ENCODE data around the gene TOX2.

Gene TOX2

DNA sequence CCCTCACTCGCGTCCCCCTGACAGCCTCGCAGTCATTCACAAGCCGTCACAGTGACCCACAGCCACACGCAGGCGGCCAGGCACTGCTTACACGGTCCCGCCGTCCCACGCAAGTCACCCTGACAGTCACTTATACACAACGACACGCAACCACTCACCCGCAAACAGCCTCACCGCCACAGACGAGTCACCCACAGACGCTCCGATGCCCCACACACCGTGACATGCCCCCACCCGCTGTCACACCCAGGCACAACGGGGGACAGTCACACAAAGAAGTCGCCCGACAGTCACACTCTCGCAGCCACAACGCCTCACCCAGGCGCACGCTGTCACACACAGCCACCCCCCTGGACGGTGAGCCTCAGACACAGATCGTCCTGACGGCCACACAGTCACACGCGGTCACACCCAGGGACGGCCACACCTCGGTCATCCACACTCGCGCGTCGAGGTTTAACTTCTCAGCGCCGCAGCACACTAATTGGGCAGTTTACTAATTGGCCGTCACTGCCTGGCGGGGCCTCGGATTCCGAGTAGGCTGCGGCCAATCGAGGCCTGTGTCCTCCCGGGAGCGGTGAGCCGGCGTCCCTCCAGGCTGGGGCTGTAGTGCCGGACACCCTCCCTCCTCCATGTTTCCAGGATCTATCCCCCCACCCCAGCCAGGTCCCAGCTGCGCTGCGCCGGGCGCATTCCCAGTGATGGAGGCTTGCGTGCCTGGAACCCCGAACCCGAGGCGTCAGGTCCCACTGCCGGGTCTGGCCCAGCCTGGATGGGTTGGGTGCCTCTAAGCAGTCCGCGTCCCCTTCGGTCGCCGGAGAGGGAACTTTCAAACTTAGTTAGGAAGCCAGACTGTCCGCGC is 790 bp downstream of the TOX2 start:
- H3K27ac ChIP-seq (ENCODE audit: insufficient read depth, low read length, poor library complexity, severe bottlenecking), result no peak overlapping the region
- H3K4me1 ChIP-seq (ENCODE audit: control insufficient read depth, insufficient read depth, low read length, poor library complexity, severe bottlenecking), result peaks cover 21% of the 10 kb centered on the region
- H3K4me3 ChIP-seq (ENCODE audit: insufficient read depth, low read depth, low read length, poor library complexity, severe bottlenecking), result peak overlapping the region; percentile 48
- peak in 2 of 3 donors; percentile 14 to 37 for DNase-seq
- no peaks in the 10 kb centered on the region for H3K9me3 ChIP-seq (ENCODE audit: control insufficient read depth, low read length)
- peaks cover 25% of the 10 kb centered on the region for H3K27me3 ChIP-seq (replicated peaks; ENCODE audit: control insufficient read depth, insufficient read depth, low read length, poor library complexity, severe bottlenecking)
- no peaks in the 10 kb centered on the region for H3K36me3 ChIP-seq (ENCODE audit: control insufficient read depth, insufficient read depth, low read length)

DNA sequence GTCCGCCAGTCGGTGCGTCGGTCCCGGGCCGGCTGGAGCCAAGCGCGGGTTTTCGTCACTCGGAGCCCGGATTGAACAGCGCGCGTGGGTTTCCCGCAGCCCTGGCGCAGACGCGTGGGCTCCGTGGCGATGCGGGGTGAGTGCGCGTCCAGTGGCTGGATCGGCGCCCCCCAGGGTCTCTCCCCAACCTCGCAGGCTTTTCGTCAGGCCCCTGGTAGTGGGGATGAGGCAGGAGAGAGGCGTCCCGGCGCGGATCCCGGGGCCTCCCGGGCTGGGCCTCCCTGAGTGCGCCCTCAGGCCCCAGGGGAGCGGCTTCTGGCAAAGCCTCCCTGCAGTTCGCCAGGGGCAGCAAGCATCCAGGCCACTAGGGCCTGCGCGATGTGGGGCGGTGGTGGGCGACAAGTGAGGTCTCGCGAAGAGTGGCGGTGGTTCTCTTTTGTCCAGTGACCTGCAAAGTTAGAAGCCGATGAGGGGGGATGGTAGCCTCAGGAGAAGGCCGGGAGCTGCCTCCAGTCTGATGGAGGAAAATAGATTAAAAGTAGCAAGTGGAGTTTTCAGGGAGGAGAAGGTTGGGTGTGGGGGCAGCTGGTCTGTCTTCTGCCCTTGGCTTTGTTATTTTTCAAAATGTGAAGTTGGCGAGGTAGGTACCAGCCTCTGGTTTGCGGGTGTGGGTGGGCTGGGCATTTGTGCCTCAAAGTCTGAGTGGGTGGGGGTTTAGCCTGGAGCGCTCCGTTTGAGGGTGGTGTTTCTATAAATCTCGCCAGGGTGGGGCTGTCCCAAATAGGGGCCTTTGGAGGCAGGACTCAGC is 1.6 kb downstream of the TOX2 start:
- no peak for DNase-seq
- H3K4me1 ChIP-seq (ENCODE audit: control insufficient read depth, insufficient read depth, low read length, poor library complexity, severe bottlenecking), result peaks cover 21% of the 10 kb centered on the region
- H3K4me3 ChIP-seq (ENCODE audit: insufficient read depth, low read depth, low read length, poor library complexity, severe bottlenecking), result peak overlapping the region; percentile 48
- H3K9me3 ChIP-seq (ENCODE audit: control insufficient read depth, low read length), result no peaks in the 10 kb centered on the region
- H3K27ac ChIP-seq (ENCODE audit: insufficient read depth, low read length, poor library complexity, severe bottlenecking), result no peak overlapping the region
- H3K27me3 ChIP-seq (replicated peaks; ENCODE audit: control insufficient read depth, insufficient read depth, low read length, poor library complexity, severe bottlenecking), result peaks cover 25% of the 10 kb centered on the region
- no peaks in the 10 kb centered on the region for H3K36me3 ChIP-seq (ENCODE audit: control insufficient read depth, insufficient read depth, low read length)

DNA sequence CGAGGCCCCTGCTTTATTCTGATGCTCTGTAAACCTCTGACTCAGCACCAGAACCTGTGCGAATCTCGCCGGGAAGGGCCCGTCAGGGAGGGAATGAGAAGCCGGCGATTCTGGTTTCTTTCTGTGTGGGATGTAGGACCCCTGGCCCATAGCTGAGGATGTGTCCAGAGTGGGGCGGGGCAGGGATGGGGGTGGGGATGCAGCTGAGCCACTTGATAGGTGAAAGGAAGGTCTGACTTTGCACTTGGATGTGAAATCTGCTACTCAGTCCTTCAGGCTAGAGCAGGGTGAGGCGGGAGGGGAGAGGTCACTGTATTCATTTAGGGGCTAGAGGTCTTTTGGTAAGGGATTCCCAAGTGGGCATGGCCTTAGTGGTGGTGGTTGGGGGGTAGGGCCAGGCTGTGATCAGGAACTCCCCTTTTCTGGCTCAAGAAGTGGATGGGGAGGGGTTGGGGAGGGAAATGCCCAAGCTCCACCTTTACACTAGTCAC is 2.3 kb downstream of the TOX2 start:
- Histone ChIP-seq H3K9me3 (ENCODE audit: control insufficient read depth, low read length) (no peaks in the 10 kb centered on the region), H3K4me1 (ENCODE audit: control insufficient read depth, insufficient read depth, low read length, poor library complexity, severe bottlenecking) (peaks cover 21% of the 10 kb centered on the region), H3K27me3 (replicated peaks; ENCODE audit: control insufficient read depth, insufficient read depth, low read length, poor library complexity, severe bottlenecking) (peaks cover 25% of the 10 kb centered on the region), H3K27ac (ENCODE audit: insufficient read depth, low read length, poor library complexity, severe bottlenecking) (no peak overlapping the region), H3K36me3 (ENCODE audit: control insufficient read depth, insufficient read depth, low read length) (no peaks in the 10 kb centered on the region), H3K4me3 (ENCODE audit: insufficient read depth, low read depth, low read length, poor library complexity, severe bottlenecking) (no peak overlapping the region)
- DNase-seq, result no peak

DNA sequence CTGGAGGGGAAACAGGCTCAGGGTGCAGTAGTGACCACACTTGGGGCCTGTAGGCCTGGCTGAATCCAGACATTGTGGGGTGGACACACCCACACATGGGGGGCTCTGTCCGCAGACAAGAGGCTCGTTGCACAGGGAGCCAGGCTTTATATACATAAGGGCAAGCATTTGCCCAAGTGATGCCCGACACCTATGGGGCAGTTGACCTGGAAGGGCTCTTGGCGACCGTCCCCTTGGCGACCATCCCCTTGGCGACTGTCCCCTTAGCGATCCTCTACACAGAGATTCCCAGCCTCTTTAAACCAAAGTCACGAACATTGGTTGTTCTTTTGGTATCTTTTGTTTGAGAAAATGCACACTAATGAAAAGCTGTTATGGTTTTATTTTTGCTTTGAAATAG is 2.7 kb downstream of the TOX2 start:
- Histone ChIP-seq H3K27me3 (replicated peaks; ENCODE audit: control insufficient read depth, insufficient read depth, low read length, poor library complexity, severe bottlenecking) (peaks cover 25% of the 10 kb centered on the region), H3K27ac (ENCODE audit: insufficient read depth, low read length, poor library complexity, severe bottlenecking) (no peak overlapping the region), H3K36me3 (ENCODE audit: control insufficient read depth, insufficient read depth, low read length) (no peaks in the 10 kb centered on the region), H3K4me3 (ENCODE audit: insufficient read depth, low read depth, low read length, poor library complexity, severe bottlenecking) (no peak overlapping the region), H3K4me1 (ENCODE audit: control insufficient read depth, insufficient read depth, low read length, poor library complexity, severe bottlenecking) (peaks cover 21% of the 10 kb centered on the region), H3K9me3 (ENCODE audit: control insufficient read depth, low read length) (no peaks in the 10 kb centered on the region)
- no peak for DNase-seq

DNA sequence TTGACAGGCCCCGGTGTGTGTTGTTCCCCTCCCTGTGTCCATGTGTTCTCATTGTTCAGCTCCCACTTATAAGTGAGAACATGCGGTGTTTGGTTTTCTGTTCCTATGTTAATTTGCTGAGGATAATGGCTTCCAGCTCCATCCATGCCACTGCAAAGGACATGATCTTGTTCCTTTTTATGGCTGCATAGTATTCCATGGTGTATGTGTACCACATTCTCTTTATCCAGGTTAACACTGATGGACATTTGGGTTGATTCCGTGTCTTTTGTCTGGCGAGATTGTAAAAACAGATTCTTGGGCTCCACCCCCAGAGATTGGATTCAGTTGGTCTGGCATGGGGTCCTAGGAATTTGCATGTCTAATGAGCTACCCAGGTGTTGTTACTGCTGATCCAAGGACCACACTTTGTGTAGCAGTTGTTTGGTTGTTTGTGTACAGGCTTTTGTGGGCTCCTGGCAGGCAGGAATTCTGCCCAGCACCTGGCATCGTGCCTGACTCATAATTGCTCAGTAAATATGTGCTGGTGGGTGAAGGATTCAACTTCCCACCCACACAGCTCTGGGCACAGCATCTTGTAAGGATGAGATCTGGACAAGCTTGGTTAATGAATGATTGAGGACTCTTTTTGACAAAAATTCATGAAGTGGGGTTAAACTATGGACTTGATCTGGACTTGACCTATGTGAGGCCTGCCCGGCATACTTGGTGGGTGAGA is 5.2 kb downstream of the TOX2 start:
- Histone ChIP-seq H3K4me3 (ENCODE audit: insufficient read depth, low read depth, low read length, poor library complexity, severe bottlenecking) (no peak overlapping the region), H3K9me3 (ENCODE audit: control insufficient read depth, low read length) (no peaks in the 10 kb centered on the region), H3K4me1 (ENCODE audit: control insufficient read depth, insufficient read depth, low read length, poor library complexity, severe bottlenecking) (peaks cover 18% of the 10 kb centered on the region), H3K36me3 (ENCODE audit: control insufficient read depth, insufficient read depth, low read length) (no peaks in the 10 kb centered on the region), H3K27ac (ENCODE audit: insufficient read depth, low read length, poor library complexity, severe bottlenecking) (no peak overlapping the region), H3K27me3 (replicated peaks; ENCODE audit: control insufficient read depth, insufficient read depth, low read length, poor library complexity, severe bottlenecking) (peaks cover 18% of the 10 kb centered on the region)
- no peak for DNase-seq

DNA sequence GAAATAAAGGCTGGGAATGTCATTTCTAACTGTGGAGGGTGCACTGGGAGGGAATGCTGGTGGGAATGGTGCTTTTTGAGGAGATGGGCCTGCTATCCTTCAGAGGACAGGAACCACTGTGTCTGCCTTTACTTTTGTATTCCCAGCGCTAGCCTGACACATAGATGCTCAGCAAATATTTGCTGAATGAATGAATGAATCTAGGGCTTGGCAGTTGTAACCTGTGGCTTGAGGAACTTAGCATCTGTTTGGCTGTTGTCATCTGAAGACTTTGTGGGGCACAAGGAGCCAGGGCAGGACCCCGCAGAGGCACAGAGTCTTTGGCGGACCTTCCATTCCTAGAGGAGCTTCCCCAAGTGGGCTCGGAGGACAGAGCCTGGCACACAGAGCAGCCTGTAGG is 6.1 kb downstream of the TOX2 start:
- no peak for DNase-seq
- Histone ChIP-seq H3K36me3 (ENCODE audit: control insufficient read depth, insufficient read depth, low read length) (no peaks in the 10 kb centered on the region), H3K4me3 (ENCODE audit: insufficient read depth, low read depth, low read length, poor library complexity, severe bottlenecking) (no peak overlapping the region), H3K27me3 (replicated peaks; ENCODE audit: control insufficient read depth, insufficient read depth, low read length, poor library complexity, severe bottlenecking) (peaks cover 13% of the 10 kb centered on the region), H3K4me1 (ENCODE audit: control insufficient read depth, insufficient read depth, low read length, poor library complexity, severe bottlenecking) (peaks cover 17% of the 10 kb centered on the region), H3K9me3 (ENCODE audit: control insufficient read depth, low read length) (no peaks in the 10 kb centered on the region), H3K27ac (ENCODE audit: insufficient read depth, low read length, poor library complexity, severe bottlenecking) (no peak overlapping the region)

DNA sequence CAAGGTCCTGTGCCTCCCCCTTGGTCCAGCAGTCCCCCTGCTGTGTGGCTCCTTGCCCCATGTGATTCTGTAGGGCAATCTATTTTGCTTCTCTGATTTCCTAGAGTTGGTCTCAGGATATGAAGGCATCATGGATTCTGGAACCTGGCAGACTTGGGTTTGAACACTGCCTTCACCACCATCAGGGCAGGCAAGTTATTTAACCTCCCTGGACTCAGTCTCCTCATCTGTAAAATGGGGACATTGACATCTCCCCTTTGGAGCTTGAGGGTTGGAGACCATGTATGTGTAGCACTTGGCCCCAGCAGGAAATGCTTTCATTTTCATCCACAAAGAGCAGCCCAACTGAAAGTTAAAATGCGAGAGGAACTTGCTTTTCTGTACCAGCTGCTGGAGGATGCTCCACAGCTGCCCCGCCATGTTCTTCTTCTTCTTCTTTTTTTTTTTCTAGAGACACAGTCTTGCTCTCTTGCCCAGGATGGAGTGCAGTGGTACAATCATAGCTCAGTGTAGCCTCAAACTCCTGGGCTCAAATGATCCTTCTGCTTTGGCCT is 6.7 kb downstream of the TOX2 start:
- Histone ChIP-seq H3K4me3 (ENCODE audit: insufficient read depth, low read depth, low read length, poor library complexity, severe bottlenecking) (no peak overlapping the region), H3K27ac (ENCODE audit: insufficient read depth, low read length, poor library complexity, severe bottlenecking) (no peak overlapping the region), H3K36me3 (ENCODE audit: control insufficient read depth, insufficient read depth, low read length) (no peaks in the 10 kb centered on the region), H3K27me3 (replicated peaks; ENCODE audit: control insufficient read depth, insufficient read depth, low read length, poor library complexity, severe bottlenecking) (peaks cover 8% of the 10 kb centered on the region), H3K9me3 (ENCODE audit: control insufficient read depth, low read length) (no peaks in the 10 kb centered on the region), H3K4me1 (ENCODE audit: control insufficient read depth, insufficient read depth, low read length, poor library complexity, severe bottlenecking) (peaks cover 13% of the 10 kb centered on the region)
- DNase-seq, result no peak

DNA sequence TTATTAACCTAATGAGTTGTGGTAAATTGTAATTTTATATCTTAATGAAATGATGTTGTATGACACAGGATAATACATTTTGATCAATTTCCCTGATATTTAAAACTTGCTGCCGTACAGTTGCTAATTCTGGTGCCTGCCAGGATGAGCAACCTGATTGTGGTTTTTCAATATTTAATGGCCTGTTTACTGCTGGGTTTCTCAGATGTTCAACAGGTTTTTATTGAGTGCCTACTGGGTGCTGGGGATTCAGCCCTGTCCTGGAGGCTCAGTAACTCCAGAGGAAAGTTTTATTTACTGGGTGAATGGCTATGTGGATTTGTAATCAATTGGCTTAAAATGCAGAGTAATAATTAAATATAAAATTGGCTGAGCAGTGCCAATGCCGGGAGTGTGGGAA is 8.0 kb downstream of the TOX2 start:
- no peak overlapping the region for H3K4me3 ChIP-seq (ENCODE audit: insufficient read depth, low read depth, low read length, poor library complexity, severe bottlenecking)
- no peaks in the 10 kb centered on the region for H3K9me3 ChIP-seq (ENCODE audit: control insufficient read depth, low read length)
- peaks cover 9% of the 10 kb centered on the region for H3K4me1 ChIP-seq (ENCODE audit: control insufficient read depth, insufficient read depth, low read length, poor library complexity, severe bottlenecking)
- H3K27me3 ChIP-seq (replicated peaks; ENCODE audit: control insufficient read depth, insufficient read depth, low read length, poor library complexity, severe bottlenecking), result no peaks in the 10 kb centered on the region
- no peaks in the 10 kb centered on the region for H3K36me3 ChIP-seq (ENCODE audit: control insufficient read depth, insufficient read depth, low read length)
- DNase-seq, result no peak
- no peak overlapping the region for H3K27ac ChIP-seq (ENCODE audit: insufficient read depth, low read length, poor library complexity, severe bottlenecking)

DNA sequence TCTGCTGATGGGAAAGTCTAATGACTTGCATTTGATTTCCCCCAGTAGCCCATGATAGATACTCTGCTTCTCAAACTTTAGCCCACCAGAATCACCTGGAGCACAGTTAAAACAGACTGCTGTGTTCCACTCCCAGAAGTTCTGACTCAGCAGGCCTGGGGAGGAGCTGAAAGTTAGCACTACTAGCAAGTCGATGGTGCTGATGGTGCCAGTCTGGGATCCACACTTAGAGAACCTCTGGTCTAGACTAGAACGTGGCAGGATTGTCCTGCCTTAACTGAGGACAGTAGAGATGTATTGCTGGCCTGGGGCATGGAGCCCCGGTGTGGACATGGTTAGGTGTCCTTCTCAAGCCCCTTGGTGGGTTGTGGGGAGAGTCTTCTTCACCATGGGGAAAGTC is 8.7 kb downstream of the TOX2 start:
- Histone ChIP-seq H3K27ac (ENCODE audit: insufficient read depth, low read length, poor library complexity, severe bottlenecking) (no peak overlapping the region), H3K27me3 (replicated peaks; ENCODE audit: control insufficient read depth, insufficient read depth, low read length, poor library complexity, severe bottlenecking) (no peaks in the 10 kb centered on the region), H3K4me3 (ENCODE audit: insufficient read depth, low read depth, low read length, poor library complexity, severe bottlenecking) (no peak overlapping the region), H3K36me3 (ENCODE audit: control insufficient read depth, insufficient read depth, low read length) (no peaks in the 10 kb centered on the region), H3K9me3 (ENCODE audit: control insufficient read depth, low read length) (no peaks in the 10 kb centered on the region), H3K4me1 (ENCODE audit: control insufficient read depth, insufficient read depth, low read length, poor library complexity, severe bottlenecking) (peaks cover 9% of the 10 kb centered on the region)
- DNase-seq, result no peak
